Measurements from ENCODE around the gene MAP3K14.

DNA sequence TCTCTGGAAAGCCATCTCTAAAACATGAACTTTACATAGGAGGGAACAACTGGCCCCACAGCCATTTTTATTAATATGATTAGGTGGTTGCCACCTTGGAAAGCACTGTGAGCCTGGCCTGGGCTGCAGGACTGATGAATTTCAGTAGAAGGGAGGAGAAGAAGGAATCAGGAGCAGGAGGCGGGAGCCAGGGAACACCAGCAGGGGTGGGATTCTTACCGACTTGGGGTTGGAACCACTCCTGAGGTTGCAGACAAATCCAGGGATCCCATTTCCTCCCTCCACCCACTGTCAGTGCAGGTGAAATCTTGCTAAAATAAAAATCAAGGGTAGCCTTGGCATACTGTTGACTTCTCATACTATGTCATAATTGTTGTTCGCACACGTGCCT, 16.9 kb upstream of the MAP3K14 start:
- TF ChIP-seq, protein P1, sequence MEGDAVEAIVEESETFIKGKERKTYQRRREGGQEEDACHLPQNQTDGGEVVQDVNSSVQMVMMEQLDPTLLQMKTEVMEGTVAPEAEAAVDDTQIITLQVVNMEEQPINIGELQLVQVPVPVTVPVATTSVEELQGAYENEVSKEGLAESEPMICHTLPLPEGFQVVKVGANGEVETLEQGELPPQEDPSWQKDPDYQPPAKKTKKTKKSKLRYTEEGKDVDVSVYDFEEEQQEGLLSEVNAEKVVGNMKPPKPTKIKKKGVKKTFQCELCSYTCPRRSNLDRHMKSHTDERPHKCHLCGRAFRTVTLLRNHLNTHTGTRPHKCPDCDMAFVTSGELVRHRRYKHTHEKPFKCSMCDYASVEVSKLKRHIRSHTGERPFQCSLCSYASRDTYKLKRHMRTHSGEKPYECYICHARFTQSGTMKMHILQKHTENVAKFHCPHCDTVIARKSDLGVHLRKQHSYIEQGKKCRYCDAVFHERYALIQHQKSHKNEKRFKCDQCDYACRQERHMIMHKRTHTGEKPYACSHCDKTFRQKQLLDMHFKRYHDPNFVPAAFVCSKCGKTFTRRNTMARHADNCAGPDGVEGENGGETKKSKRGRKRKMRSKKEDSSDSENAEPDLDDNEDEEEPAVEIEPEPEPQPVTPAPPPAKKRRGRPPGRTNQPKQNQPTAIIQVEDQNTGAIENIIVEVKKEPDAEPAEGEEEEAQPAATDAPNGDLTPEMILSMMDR (IDR thresholded peaks at IDR 0.05): no peak
- TF ChIP-seq POLR2A (IDR thresholded peaks at IDR 0.05): no peak
